Activated CD4-positive, CD25-positive, alpha-beta regulatory T cell treated with anti-CD3 and anti-CD28 coated beads, Interleukin-2, amount 50 U/mL, for 24 hours (primary cell): ENCODE data around the gene DPH5.

Source experiments
- ATAC-seq, 2 donors: fragments of 150-1000 bp; cut with Tn5 transposase; one replicate each; pipeline ENCODE4 v1.10.0; 2021; ENCODE audit warnings: mild to moderate bottlenecking in 1 of 2, moderate library complexity in 1 of 2

DPH5 gene

GRCh38 chr1:100941098-100941527, 84.5 kb downstream of the DPH5 start:
- peak in 1 of 2 donors; percentile 33 for ATAC-seq
